ENCODE data around the gene CRISP2.

DNA sequence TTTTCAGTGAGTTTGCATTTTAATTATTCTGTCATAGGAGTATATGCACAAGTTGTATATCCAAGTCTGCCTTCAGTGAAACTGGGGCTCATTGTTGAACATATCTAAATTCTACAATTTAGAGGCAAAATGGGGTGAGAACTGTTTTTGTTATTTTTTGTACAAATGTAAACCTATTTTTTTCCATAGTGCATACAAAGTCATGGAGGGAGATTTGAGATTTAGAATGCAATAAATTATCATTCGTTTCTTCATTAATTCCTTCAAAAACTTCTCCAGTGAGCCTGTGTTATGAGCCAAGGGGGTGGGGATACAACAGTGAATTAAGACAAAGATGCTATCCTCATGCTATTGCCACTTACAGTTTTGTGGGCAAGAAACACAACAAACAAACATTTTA is 46.9 kb downstream of the CRISP2 start:
- no peak for TF ChIP-seq EZH2 (IDR thresholded peaks at IDR 0.05; ENCODE audit: insufficient read depth, low read length)
- TF ChIP-seq, protein P1, sequence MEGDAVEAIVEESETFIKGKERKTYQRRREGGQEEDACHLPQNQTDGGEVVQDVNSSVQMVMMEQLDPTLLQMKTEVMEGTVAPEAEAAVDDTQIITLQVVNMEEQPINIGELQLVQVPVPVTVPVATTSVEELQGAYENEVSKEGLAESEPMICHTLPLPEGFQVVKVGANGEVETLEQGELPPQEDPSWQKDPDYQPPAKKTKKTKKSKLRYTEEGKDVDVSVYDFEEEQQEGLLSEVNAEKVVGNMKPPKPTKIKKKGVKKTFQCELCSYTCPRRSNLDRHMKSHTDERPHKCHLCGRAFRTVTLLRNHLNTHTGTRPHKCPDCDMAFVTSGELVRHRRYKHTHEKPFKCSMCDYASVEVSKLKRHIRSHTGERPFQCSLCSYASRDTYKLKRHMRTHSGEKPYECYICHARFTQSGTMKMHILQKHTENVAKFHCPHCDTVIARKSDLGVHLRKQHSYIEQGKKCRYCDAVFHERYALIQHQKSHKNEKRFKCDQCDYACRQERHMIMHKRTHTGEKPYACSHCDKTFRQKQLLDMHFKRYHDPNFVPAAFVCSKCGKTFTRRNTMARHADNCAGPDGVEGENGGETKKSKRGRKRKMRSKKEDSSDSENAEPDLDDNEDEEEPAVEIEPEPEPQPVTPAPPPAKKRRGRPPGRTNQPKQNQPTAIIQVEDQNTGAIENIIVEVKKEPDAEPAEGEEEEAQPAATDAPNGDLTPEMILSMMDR (IDR thresholded peaks at IDR 0.05; ENCODE audit: insufficient read depth, low read depth, low read length), result no peak

Measured in astrocyte (in vitro differentiated cells and primary cell).